Left ventricle myocardium superior (tissue), 1 donor: ENCODE measurements around the gene KCND2. TPM values are rescaled to one million over a fixed set of nuclear protein-coding genes. Genes with fewer than 3 reads are reported as not detected.
"Not testable (repeated sequence)": the region's sequence is repeated elsewhere in the genome, so short reads cannot be mapped to it uniquely, and the experiment has no call there.

ENCODE experiments used
- ATAC-seq: fragments of 200-7000 bp; cut with Tn5 transposase; one replicate; pipeline ENCODE4 v1.9.1; 2020; ENCODE audit warnings: mild to moderate bottlenecking, moderate library complexity
- DNase-seq: peaks from one replicate; pipeline ENCODE4 v3.0.0-alpha.2; 2020
- intact Hi-C: fragments of 100-400 bp; cut with micrococcal nuclease; formaldehyde crosslinking; loops from one replicate; pipeline ENCODE4 v1.11.0; 2022
- long read RNA-seq: library from polyadenylated mRNA; unstranded; transcript quantifications from one replicate; pipeline ENCODE4 v2.0.0, GENCODE V29; 2021
- total RNA-seq: library from RNA; stranded (reverse); fragmentation: NEBNext Ultra II Directional; extraction: Animal tissue kit (Norgen Biotek cat#: 25700); gene quantifications from one replicate; pipeline ENCODE4 v1.2.1, GENCODE V29; 2021
- donor health status: DM: no; HTN: yes; CAD: no; lungs with severe emphysema.

Gene KCND2
- 0.07 TPM for total RNA-seq
- long read RNA-seq = 0 reads

- intact Hi-C loops = no loop called here
- peak; percentile 23 for DNase-seq
- no peak for ATAC-seq
Observed at GRCh38 chr7:120272701-120273475, at the start of gene KCND2. Gene KCND2, plus strand, starts transcription at chr7:120273175.

GRCh38 chr7:120226188-120226587 is 46.8 kb upstream of the KCND2 start:
- ATAC-seq (no peak), DNase-seq (no peak)
- intact Hi-C loops = no loop called here

GRCh38 chr7:120227255-120227654 is 45.7 kb upstream of the KCND2 start:
- DNase-seq (no peak), ATAC-seq (no peak)
- intact Hi-C loops = no loop called here

- no peak for DNase-seq
- ATAC-seq = no peak
- intact Hi-C loops = no loop called here
Observed at GRCh38 chr7:120229084-120229483, 43.9 kb upstream of the KCND2 start.

- no peak for ATAC-seq
- intact Hi-C loops = no loop called here
- no peak for DNase-seq
Observed at GRCh38 chr7:120233338-120233737, 39.6 kb upstream of the KCND2 start.

GRCh38 chr7:120240350-120240749 is 32.6 kb upstream of the KCND2 start:
- ATAC-seq, intact Hi-C loops, DNase-seq: not testable (repeated sequence)

- DNase-seq (no peak), ATAC-seq (no peak)
- intact Hi-C loops = no loop called here
Observed at GRCh38 chr7:120241973-120242372, 31.0 kb upstream of the KCND2 start.

- DNase-seq (no peak), ATAC-seq (peak; percentile 54)
- intact Hi-C loops = no loop called here
Observed at GRCh38 chr7:120254845-120255244, 18.1 kb upstream of the KCND2 start.

GRCh38 chr7:120256344-120257070 is 16.5 kb upstream of the KCND2 start:
- DNase-seq (no peak), ATAC-seq (no peak)
- intact Hi-C loops = no loop called here

- ATAC-seq (no peak), DNase-seq (no peak)
- intact Hi-C loops = no loop called here
Observed at GRCh38 chr7:120259386-120259785, 13.6 kb upstream of the KCND2 start.

GRCh38 chr7:120260111-120260510 is 12.9 kb upstream of the KCND2 start:
- DNase-seq (no peak), ATAC-seq (no peak)
- intact Hi-C loops = no loop called here

GRCh38 chr7:120272261-120272660 is 714 bp upstream of the KCND2 start:
- ATAC-seq (peak; percentile 68), DNase-seq (no peak)
- intact Hi-C loops = no loop called here

GRCh38 chr7:120273476-120273975 is 551 bp downstream of the KCND2 start:
- no peak for ATAC-seq
- intact Hi-C loops = no loop called here
- DNase-seq = peak; percentile 35

- intact Hi-C loops = no loop called here
- DNase-seq (no peak), ATAC-seq (no peak)
Observed at GRCh38 chr7:120274482-120274881, 1.5 kb downstream of the KCND2 start.

GRCh38 chr7:120274899-120275298 is 1.9 kb downstream of the KCND2 start:
- DNase-seq (no peak), ATAC-seq (no peak)
- intact Hi-C loops = no loop called here

GRCh38 chr7:120276720-120277119 is 3.7 kb downstream of the KCND2 start:
- DNase-seq = no peak
- no peak for ATAC-seq
- intact Hi-C loops = no loop called here

GRCh38 chr7:120278773-120279172 is 5.8 kb downstream of the KCND2 start:
- intact Hi-C loops = no loop called here
- no peak for ATAC-seq

GRCh38 chr7:120280743-120281142 is 7.8 kb downstream of the KCND2 start:
- DNase-seq = no peak
- ATAC-seq = no peak
- intact Hi-C loops = no loop called here

More at GRCh38 chr7:120278773-120279172, 5.8 kb downstream of the KCND2 start:
- no peak for DNase-seq

GRCh38 chr7:120293027-120293426 is 20.1 kb downstream of the KCND2 start:
- ATAC-seq = no peak
- intact Hi-C loops = no loop called here
- DNase-seq = no peak

GRCh38 chr7:120302190-120302589 is 29.2 kb downstream of the KCND2 start:
- DNase-seq (no peak), ATAC-seq (no peak)
- intact Hi-C loops = no loop called here
